Left lobe of liver (tissue), 2 donors: ENCODE data around the gene AAR2. TPM values are rescaled to one million over a fixed set of nuclear protein-coding genes. Genes with fewer than 3 reads are reported as not detected.

Source experiments
- ATAC-seq: fragments of 200-7000 bp; cut with Tn5 transposase; one replicate; pipeline ENCODE4 v1.9.1; 2020; ENCODE audit warnings: mild to moderate bottlenecking, moderate library complexity
- DNase-seq: peaks from one replicate; pipeline ENCODE4 v3.0.0-alpha.2; 2020; ENCODE audit warnings: low spot score
- total RNA-seq: library from RNA; stranded (reverse); gene quantifications from one replicate; pipeline ENCODE4 v1.2.1, GENCODE V29; 2021
- donor health status: DM: no; HTN: no; CAD: no; lungs with moderate emphysema.
- donor health status: DM: no; HTN: yes; CAD: no.

Gene AAR2
- total RNA-seq, 1 donor from 2014 or later: 10.6 TPM

DNA sequence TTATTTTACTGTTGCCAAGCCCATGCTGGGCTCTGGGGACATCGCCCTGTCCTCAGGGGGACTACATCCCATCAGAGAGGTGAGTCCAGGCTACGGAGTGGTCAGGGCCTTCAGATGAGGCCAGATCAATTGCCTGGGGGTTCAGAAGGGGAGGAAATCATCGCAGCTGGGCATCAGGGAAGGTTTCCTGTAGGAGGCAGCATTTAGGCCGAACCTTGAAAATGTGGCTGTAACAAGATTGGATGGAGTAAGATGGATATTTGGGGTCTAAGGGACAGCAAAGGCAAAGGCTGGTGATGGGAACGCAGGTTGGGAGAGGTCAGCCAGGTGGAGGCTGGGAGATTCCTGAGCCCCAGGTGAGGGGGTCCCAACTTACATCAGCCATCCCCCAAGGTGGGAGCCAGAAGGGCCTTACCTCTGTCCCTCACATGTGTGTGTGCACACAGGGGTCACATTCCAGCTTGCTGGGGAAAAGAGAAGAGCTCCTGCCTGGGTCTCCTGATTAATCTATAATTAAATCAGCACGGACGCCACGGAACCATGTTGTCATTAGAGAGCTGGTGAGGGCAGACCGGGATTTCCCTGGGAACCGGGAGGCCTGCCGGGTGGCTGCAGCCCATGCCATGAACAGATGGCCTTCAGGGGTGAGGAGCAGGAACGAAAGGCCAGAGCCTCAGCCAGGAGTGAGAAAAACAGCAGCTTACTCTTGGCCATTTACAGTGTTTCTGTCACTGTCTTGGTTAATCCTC is 39.3 kb downstream of the AAR2 start:
- ATAC-seq (no peak), DNase-seq (no peak)

DNA sequence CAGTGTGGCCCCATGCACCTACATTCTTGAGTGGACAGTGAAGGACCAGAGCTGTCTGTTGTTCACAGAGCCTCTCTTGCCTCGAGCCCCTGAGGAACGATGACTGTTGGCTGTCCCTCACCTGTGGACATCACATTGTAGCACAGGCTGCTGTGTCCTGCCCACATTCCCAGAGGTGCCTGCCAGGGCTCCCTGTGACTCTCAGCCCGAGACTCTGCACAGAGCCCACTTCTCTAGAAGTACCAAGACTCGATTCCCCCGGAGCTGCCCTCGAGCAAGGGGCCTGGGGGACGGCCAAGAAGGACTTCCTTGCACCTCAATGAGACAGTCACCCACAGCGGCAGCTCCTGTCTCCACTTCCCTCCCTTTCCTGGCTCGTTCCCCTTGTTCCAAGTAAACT is 41.3 kb downstream of the AAR2 start:
- ATAC-seq (no peak), DNase-seq (no peak)

- DNase-seq: no peak
These were observed 43.1 kb downstream of the AAR2 start for GRCh38 chr20:36279362-36279761.

DNA sequence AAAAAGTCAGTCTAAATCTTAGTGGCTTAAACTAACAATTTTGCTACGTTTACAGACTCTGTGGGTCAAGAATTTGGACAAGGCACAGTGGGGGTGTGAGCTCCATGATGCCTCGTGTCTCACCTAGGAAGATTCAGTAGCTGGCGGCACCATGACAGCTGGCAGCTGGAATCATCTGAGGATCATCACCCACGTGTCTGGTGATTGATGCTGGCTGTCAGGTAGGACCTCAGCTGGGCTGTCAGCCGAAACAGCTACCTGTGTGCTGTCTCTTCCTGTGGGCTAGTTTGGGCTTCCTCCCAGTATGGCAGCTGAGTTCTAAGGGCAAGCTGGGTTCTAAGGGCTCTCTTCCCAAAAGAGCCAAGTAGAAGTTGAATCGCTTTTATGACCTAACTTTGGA is 43.5 kb downstream of the AAR2 start:
- ATAC-seq: no peak
- no peak for DNase-seq

More at GRCh38 chr20:36279362-36279761, 43.1 kb downstream of the AAR2 start:
- ATAC-seq: no peak

GRCh38 chr20:36281785-36282380 is 45.6 kb downstream of the AAR2 start:
- ATAC-seq: no peak
- no peak for DNase-seq

GRCh38 chr20:36284751-36285150 is 48.5 kb downstream of the AAR2 start:
- no peak for DNase-seq

DNA sequence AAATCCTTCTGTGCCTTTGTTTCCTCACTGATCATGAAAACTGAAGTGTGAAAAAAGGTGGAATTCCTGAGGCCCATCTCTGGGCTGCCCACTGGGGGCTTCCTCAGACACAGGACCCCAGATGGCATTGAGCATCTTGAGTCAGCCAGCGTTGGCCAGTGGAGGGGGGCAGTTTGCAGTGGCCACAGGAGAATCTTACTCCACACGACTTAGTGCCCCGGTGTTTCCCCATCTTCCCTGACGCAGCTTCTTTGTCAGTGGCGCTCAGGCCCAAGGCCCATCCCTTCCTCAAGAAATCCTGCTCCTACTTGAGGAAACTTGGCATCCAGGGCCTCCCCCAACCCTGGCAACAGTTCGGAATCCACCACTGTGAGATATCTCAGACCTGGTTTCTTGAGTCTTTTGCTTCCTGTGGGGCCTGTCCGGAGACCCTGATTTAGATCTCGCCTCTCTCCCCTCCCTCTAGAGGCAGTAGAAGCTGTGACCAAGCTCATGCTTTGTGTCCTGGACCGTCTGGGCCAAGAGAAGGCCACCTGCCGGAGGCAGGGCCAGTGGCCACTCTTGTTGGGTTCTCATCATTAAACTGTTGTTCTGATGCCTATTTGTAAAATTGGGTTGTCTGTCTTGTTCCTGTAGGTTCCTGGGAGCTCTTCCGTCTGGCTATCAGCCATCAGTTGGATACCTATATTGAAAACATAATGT is 49.6 kb downstream of the AAR2 start:
- ATAC-seq (no peak), DNase-seq (no peak)

More at GRCh38 chr20:36284751-36285150, 48.5 kb downstream of the AAR2 start:
- no peak for ATAC-seq

DNA sequence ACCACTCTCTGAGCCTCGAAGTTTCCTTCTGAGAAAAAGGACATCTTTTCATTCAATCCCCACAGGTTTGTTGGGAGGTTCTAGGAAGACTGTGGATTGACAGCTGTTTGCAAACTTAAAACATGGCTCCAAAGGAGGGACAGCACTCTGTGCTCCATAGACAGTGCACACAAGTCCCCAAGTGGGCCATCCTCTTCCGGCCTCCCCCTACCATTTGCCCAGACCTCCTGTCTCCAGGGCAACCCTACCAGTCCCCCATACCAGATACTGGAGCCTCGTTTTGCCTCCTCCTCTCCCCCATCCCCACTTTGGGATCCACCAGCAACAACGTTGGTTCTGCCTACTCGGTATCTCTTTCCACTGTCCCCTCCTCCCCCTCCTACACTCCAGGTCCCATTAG is 61.4 kb downstream of the AAR2 start:
- ATAC-seq: no peak
- no peak for DNase-seq

GRCh38 chr20:36298061-36298460 is 61.8 kb downstream of the AAR2 start:
- DNase-seq (no peak), ATAC-seq (no peak)

- no peak for ATAC-seq
These were observed 62.6 kb downstream of the AAR2 start for GRCh38 chr20:36298795-36299339.

DNA sequence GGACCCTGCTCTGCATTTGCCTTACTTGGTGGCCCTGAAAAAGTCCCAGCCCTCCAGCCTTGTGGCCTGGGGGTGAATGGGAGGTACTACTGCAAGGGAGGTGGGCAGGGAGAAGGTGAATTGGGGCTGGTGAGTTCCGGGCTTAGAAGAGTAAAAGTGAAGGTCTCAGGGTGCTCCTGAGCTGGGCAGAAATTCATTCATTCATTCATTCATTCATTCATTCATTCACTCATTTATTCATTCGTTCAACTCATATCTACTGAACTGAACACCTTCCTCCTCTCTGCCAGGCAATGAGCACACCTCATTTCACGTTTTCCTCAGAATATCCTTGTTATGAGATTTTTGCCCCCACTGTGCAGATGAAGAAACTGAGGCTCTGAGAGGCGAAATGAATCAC is 63.2 kb downstream of the AAR2 start:
- DNase-seq (no peak), ATAC-seq (no peak)

More at GRCh38 chr20:36298795-36299339, 62.6 kb downstream of the AAR2 start:
- no peak for DNase-seq

DNA sequence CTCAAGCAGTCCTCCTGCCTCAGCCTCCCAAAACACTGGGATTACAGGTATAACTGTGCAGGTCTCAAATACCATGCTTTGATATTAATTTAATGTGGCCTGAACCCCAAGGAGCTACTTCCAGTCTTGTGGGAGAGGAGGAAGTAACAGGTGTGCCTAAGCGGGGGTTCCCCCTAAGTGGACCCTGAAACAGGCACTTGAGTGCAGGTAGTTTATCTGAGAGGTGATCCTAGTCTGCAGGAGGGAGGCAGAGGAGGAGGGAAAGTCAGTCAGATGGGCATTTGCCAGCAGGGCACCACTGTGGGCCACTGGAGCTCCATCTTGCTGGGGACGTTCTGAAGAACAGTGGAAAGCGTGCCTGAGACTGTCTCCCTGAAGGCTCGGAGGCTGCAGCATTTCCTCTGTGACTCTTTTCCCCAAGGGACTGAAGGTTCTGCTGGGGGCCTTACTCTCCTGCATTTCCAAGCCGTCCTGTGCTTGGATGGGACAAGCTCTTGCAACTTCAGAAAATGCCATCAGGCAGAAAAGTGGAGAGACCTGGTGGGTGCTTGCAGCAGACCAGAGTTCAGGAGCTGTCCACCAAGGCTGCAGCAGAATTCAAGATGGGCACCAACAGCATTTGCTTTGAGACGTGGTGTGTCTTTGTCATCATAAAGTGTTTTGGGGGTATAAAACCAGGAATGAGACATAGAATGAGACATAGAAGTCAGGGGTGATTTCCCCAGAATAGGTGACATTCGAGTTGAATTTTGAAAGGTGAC is 65.3 kb downstream of the AAR2 start:
- ATAC-seq: no peak
- no peak for DNase-seq

GRCh38 chr20:36303020-36303595 is 66.8 kb downstream of the AAR2 start:
- DNase-seq (no peak), ATAC-seq (no peak)

GRCh38 chr20:36303831-36304230 is 67.6 kb downstream of the AAR2 start:
- no peak for DNase-seq
- ATAC-seq: no peak

DNA sequence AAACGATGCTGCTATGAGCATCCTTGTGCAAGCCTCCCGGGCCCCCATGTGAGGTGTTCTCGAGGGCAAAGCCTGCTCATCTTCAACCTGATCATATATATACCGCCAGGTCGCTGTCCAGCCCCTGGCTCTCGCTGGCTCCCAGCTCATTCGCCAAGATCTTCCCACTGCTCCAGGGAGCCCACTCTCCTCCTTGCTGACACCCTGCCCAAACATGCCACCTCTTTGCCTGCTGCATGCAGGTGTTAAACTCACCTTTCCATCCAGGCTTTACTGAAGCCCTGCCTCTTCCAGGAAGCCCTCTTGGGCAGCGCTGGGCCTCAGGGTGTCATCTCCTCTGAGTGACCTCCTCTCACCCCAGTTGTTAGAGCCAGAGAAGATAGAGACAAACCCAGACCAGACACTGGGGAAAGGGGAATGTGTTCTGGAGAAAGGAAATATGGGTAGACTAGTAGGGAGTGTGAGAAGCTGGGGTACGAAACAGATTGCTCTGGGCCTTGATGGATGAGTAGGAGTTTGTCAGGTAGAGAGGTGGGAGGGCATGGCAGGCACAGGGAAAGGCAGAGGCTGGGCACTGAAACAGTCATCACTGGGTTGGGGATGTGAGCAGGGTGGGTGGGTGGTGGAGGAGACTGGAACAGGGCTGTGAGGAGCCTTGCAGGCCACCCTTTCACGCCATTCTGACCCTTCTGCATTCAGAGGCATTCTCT is 68.7 kb downstream of the AAR2 start:
- no peak for DNase-seq
- ATAC-seq: no peak

- ATAC-seq (peak; percentile 46), DNase-seq (no peak)
These were observed 69.6 kb downstream of the AAR2 start, which contains the start of gene DLGAP4 for GRCh38 chr20:36305602-36306551. Gene DLGAP4 (plus strand): TSS chr20:36306339. CDS start chr20:36431718, 125,379 bp downstream.
